ENCODE measurements around the gene GLIS2.

Gene GLIS2

DNA sequence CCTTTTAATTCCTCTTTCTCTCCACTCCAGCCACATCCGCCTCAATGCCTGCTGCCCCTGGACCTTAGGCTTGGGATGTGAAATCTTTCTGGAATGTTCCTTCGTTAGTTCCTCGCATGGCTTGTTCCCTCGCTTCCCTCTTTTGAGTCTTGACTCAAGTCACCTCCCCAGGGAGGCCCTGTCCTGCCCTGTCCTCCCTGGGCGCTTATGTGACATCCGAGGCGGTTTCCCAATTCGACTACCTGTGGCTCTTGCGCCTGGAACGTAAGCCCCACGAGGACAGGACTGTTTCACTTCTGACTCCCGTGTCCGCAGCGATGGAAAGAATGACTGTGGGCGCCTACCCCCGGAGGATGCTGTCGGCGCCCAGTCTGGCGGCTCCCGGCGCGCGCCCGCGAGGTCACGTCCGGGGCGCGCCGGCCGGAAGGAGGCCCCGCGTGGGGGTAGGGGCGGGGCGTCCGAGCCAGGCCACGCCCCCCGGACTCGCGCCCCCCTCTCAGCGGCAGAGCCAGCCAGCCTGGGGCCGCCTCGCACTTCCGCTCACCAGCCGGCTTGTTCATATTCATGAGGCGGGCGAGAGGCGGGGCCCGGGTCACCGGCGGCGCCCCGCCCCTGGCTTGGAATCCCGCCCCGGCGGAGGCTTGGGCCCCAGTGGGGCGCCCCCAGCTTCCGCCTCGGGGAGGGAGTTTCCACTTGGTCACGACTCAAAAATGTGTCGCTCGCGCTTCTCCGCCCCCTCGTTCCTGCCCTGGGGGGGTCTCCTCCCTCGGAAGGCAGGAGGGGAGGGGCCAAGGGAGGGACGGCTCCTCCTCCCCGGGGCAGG, 8.4 kb upstream of the GLIS2 start:
- Histone ChIP-seq H3K4me3 (ENCODE audit: control insufficient read depth in 1 of 7, extremely low read depth in 1 of 7, insufficient read depth in 4 of 7, low read depth in 2 of 7, low read length in 6 of 7) (peak overlapping the region; percentile 56 to 81 (median 77)), H3K27me3 (replicated peaks in 2 of 5; ENCODE audit: control insufficient read depth in 4 of 5, insufficient read depth in 5 of 5, low read length in 4 of 5) (no peaks in the 10 kb centered on the region), H3K9me3 (ENCODE audit: control extremely low read depth in 1 of 5, control insufficient read depth in 4 of 5, insufficient read depth in 2 of 5, low read depth in 1 of 5, low read length in 4 of 5) (no peaks in the 10 kb centered on the region), H3K4me1 (ENCODE audit: control extremely low read depth in 1 of 4, control insufficient read depth in 4 of 4, insufficient read depth in 4 of 4, low read length in 3 of 4) (peaks cover 5 to 24% (median 15%) of the 10 kb centered on the region in 4 experiments), H3K36me3 (ENCODE audit: control insufficient read depth in 4 of 4, insufficient read depth in 4 of 4, low read length in 3 of 4) (peaks cover 0 to 4% (median under 1%) of the 10 kb centered on the region in 4 experiments), H3K27ac (ENCODE audit: insufficient read depth in 1 of 2, low read depth in 1 of 2, low read length in 2 of 2, poor library complexity in 1 of 2, severe bottlenecking in 2 of 2) (peak overlapping the region; percentile 33 to 75)
- POLR2A ChIA-PET = interaction anchor here (0.7 kb wide), 1 partner anchor 25 kb away, joined by 3 read pairs; no protein-coding TSS in a partner anchor
- WGBS (ENCODE audit: insufficient coverage) = 6% methylated on average over 52 of the region's 68 CpGs
- DNase-seq = peak; percentile 94 to 97 (median 97)
- CTCF ChIA-PET = interaction anchor here (0.7 to 10.2 kb wide), 6 partner anchors 8 to 45 kb away, joined by 3 to 188 read pairs (median 6); partner anchors contain the start of gene TFAP4

DNA sequence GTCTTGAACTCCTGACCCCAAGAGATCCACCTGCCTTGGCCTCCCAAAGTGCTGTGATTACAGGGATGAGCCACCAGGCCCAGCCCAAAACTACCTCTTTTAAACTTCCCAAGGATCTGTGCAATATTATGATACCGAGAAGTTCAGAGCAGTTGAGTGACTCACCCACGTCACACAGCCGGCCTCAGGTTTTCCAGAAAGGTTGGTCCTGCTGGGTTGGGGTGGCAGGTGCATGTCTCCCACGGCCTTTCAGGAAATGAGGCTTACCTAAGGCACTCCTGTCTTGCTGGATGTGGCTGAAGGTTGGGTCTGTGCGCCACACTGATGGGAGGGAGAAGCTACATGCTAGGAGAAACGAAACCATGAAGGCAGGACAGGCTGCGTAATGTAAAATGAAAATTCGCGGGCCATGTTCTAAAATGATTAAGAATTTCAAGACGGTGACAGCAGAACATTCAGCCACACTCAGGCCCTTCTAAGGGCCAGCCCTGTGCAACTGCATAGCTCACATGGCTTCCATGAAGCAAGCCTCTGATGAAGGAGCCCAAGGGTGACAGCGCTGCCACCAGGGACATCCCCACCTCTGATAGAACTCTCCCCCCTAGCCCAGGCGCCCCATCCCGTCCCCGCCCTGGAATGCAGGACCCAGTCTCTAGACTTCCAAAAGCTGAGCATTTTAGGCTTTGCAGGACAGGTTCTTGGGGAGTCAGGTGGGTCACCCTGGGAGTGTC, 6.6 kb upstream of the GLIS2 start:
- H3K36me3 ChIP-seq (ENCODE audit: control insufficient read depth in 4 of 4, insufficient read depth in 4 of 4, low read length in 3 of 4) = peaks cover 0 to 4% (median 0%) of the 10 kb centered on the region in 4 experiments
- POLR2A ChIA-PET = interaction anchor here (0.6 kb wide), 1 partner anchor 22 kb away, joined by 3 read pairs; no protein-coding TSS in a partner anchor
- no peak for DNase-seq
- H3K4me1 ChIP-seq (ENCODE audit: control extremely low read depth in 1 of 4, control insufficient read depth in 4 of 4, insufficient read depth in 4 of 4, low read length in 3 of 4) = peaks cover 5 to 26% (median 17%) of the 10 kb centered on the region in 4 experiments
- 94% methylated on average over 11 of the region's 14 CpGs for WGBS (ENCODE audit: insufficient coverage)
- CTCF ChIA-PET = interaction anchor here (0.9 to 10.2 kb wide), 12 partner anchors 8 to 46 kb away, joined by 3 to 188 read pairs (median 6); partner anchors contain the start of gene PAM16
- peaks cover 0 to 14% (median 3%) of the 10 kb centered on the region in 5 experiments for H3K27me3 ChIP-seq (replicated peaks in 2 of 5; ENCODE audit: control insufficient read depth in 4 of 5, insufficient read depth in 5 of 5, low read length in 4 of 5)
- H3K27ac ChIP-seq (ENCODE audit: insufficient read depth in 1 of 2, low read depth in 1 of 2, low read length in 2 of 2, poor library complexity in 1 of 2, severe bottlenecking in 2 of 2) = no peak overlapping the region
- no peak overlapping the region for H3K4me3 ChIP-seq (ENCODE audit: control insufficient read depth in 1 of 7, extremely low read depth in 1 of 7, insufficient read depth in 4 of 7, low read depth in 2 of 7, low read length in 6 of 7)
- H3K9me3 ChIP-seq (ENCODE audit: control extremely low read depth in 1 of 5, control insufficient read depth in 4 of 5, insufficient read depth in 2 of 5, low read depth in 1 of 5, low read length in 4 of 5) = no peaks in the 10 kb centered on the region

DNA sequence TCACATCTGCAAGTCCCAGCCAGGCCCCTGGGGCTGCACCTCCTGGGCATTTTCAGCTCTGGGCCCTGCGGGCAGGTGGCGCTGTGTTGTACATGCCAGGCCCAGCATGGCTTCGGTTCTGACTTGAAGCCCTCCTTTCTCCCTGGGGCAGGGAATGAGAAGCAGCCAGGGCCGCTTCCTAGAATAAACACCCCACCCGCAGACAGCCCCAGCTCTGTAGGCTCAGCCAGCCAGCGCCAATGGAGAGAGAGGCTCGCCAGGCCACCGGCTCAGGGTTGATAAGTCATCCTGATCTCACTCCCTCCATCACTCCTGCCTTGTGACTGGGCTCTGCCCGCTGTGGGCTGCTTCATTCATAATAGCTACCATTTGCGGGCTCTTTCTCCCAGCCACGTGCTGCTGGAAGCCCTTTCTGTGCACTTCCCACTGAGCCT, 6.0 kb upstream of the GLIS2 start:
- H3K27ac ChIP-seq (ENCODE audit: insufficient read depth in 1 of 2, low read depth in 1 of 2, low read length in 2 of 2, poor library complexity in 1 of 2, severe bottlenecking in 2 of 2) = no peak overlapping the region
- H3K36me3 ChIP-seq (ENCODE audit: control insufficient read depth in 4 of 4, insufficient read depth in 4 of 4, low read length in 3 of 4) = peaks cover 0 to 4% (median 0%) of the 10 kb centered on the region in 4 experiments
- ChIA-PET POLR2A (no interaction called here), CTCF (interaction anchor here (0.9 to 10.2 kb wide), 11 partner anchors 8 to 47 kb away, joined by 3 to 188 read pairs (median 6); partner anchors contain the start of gene PAM16)
- peak; percentile 71 to 90 (median 89) for DNase-seq
- H3K27me3 ChIP-seq (replicated peaks in 2 of 5; ENCODE audit: control insufficient read depth in 4 of 5, insufficient read depth in 5 of 5, low read length in 4 of 5) = peaks cover 0 to 20% (median 8%) of the 10 kb centered on the region in 5 experiments
- H3K4me3 ChIP-seq (ENCODE audit: control insufficient read depth in 1 of 7, extremely low read depth in 1 of 7, insufficient read depth in 4 of 7, low read depth in 2 of 7, low read length in 6 of 7) = no peak overlapping the region
- WGBS (ENCODE audit: insufficient coverage) = 36% methylated on average over 11 of the region's 11 CpGs
- peaks cover 5 to 29% (median 19%) of the 10 kb centered on the region in 4 experiments for H3K4me1 ChIP-seq (ENCODE audit: control extremely low read depth in 1 of 4, control insufficient read depth in 4 of 4, insufficient read depth in 4 of 4, low read length in 3 of 4)
- H3K9me3 ChIP-seq (ENCODE audit: control extremely low read depth in 1 of 5, control insufficient read depth in 4 of 5, insufficient read depth in 2 of 5, low read depth in 1 of 5, low read length in 4 of 5) = no peaks in the 10 kb centered on the region

DNA sequence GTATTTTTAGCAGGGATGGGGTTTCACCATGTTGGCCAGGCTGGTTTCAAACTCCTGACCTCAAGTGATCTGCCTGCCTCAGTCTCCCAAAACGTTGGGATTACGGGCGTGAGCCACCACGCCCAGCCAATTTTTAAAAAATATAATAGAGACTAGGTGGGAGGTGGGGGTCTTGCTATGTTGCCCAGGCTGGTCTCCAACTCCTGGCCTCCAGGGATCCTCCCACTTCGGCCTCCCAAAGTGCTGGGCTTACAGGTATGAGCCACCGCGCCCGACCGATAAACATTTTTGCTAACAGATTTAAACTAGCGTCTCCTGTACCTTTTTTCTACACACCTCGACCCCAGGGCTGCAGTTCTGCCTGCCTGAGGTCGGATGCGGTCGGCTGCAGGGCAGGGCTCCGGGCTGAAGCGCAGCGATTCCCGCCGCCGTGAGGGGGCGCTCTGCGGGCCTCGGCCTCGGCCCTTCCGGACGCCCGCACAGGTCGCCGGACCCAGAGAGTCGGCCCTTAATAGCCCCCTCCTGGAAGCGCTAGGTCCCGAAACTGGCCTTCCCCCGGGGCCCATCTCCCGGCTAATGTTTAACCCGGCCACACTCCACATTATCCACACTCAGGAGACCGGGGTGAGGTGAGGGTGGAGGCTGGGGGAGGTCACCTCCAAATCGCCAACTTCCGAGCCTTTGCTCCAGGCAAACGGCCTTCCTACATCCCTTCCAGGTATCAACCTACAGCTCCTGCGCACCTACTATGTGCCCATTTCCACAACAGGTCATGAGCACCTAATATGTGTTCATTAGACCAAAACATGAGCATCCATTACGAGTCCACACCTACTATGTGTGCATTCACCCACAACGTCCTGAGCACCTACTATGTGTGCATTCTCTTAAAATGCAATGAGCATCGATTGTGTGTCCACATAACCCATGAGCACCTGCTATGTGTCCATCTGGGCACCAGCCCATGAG, 2.0 kb upstream of the GLIS2 start:
- H3K27ac ChIP-seq (ENCODE audit: insufficient read depth in 1 of 2, low read depth in 1 of 2, low read length in 2 of 2, poor library complexity in 1 of 2, severe bottlenecking in 2 of 2) = no peak overlapping the region
- peak in 1 of 3 donors; percentile 44 for DNase-seq
- peaks cover 0 to 21% (median 16%) of the 10 kb centered on the region in 4 experiments for H3K4me1 ChIP-seq (ENCODE audit: control extremely low read depth in 1 of 4, control insufficient read depth in 4 of 4, insufficient read depth in 4 of 4, low read length in 3 of 4)
- no peak overlapping the region for H3K4me3 ChIP-seq (ENCODE audit: control insufficient read depth in 1 of 7, extremely low read depth in 1 of 7, insufficient read depth in 4 of 7, low read depth in 2 of 7, low read length in 6 of 7)
- WGBS (ENCODE audit: insufficient coverage) = 15% methylated on average over 22 of the region's 43 CpGs
- peaks cover 0 to 37% (median 17%) of the 10 kb centered on the region in 5 experiments for H3K27me3 ChIP-seq (replicated peaks in 2 of 5; ENCODE audit: control insufficient read depth in 4 of 5, insufficient read depth in 5 of 5, low read length in 4 of 5)
- no peaks in the 10 kb centered on the region for H3K9me3 ChIP-seq (ENCODE audit: control extremely low read depth in 1 of 5, control insufficient read depth in 4 of 5, insufficient read depth in 2 of 5, low read depth in 1 of 5, low read length in 4 of 5)
- CTCF ChIA-PET = interaction anchor here (1.2 to 2.8 kb wide), 3 partner anchors 12 to 41 kb away, joined by 3 to 14 read pairs (median 4); partner anchors contain the start of gene TFAP4
- no peaks in the 10 kb centered on the region for H3K36me3 ChIP-seq (ENCODE audit: control insufficient read depth in 4 of 4, insufficient read depth in 4 of 4, low read length in 3 of 4)
- POLR2A ChIA-PET = no interaction called here

DNA sequence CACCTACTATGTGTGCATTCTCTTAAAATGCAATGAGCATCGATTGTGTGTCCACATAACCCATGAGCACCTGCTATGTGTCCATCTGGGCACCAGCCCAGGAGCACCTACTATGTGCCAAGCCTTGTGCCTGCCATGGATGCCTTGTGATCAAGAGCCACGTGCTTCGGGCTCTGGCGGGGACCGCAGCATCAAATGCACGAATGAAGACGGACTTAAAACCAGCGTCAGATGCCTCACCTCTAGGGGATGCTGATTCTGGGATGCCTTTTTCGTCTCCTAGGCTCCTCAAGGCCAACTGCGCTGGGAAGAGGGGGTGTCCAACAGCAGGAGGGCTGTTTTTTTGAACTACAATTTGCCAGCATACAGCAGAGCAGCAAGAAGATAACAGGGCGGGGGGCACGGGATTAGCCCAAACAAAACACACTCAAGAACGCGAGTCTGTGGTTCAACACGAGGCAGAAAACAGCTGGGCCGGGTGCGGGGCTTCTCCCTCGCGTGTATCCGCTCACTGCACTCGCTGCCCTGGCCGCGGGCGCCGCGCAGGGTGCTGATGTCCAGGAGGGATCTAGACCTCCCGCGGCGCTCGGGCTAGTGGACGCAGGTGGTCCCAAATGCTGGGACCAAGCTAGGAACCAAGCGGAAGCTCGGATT, 1.2 kb upstream of the GLIS2 start:
- H3K27ac ChIP-seq (ENCODE audit: insufficient read depth in 1 of 2, low read depth in 1 of 2, low read length in 2 of 2, poor library complexity in 1 of 2, severe bottlenecking in 2 of 2) = no peak overlapping the region
- ChIA-PET CTCF (interaction anchor here (1.4 to 2.8 kb wide), 2 partner anchors 11 to 41 kb away, joined by 4 to 14 read pairs; partner anchors contain the start of gene TFAP4), POLR2A (no interaction called here)
- peak in 1 of 3 donors; percentile 60 for DNase-seq
- 4% methylated on average over 33 of the region's 33 CpGs for WGBS (ENCODE audit: insufficient coverage)
- peaks cover 0 to 37% (median 17%) of the 10 kb centered on the region in 5 experiments for H3K27me3 ChIP-seq (replicated peaks in 2 of 5; ENCODE audit: control insufficient read depth in 4 of 5, insufficient read depth in 5 of 5, low read length in 4 of 5)
- no peaks in the 10 kb centered on the region for H3K9me3 ChIP-seq (ENCODE audit: control extremely low read depth in 1 of 5, control insufficient read depth in 4 of 5, insufficient read depth in 2 of 5, low read depth in 1 of 5, low read length in 4 of 5)
- H3K4me1 ChIP-seq (ENCODE audit: control extremely low read depth in 1 of 4, control insufficient read depth in 4 of 4, insufficient read depth in 4 of 4, low read length in 3 of 4) = peaks cover 0 to 19% (median 16%) of the 10 kb centered on the region in 4 experiments
- no peaks in the 10 kb centered on the region for H3K36me3 ChIP-seq (ENCODE audit: control insufficient read depth in 4 of 4, insufficient read depth in 4 of 4, low read length in 3 of 4)
- peak overlapping the region in 6 of 7 experiments; percentile 6 to 63 (median 50) for H3K4me3 ChIP-seq (ENCODE audit: control insufficient read depth in 1 of 7, extremely low read depth in 1 of 7, insufficient read depth in 4 of 7, low read depth in 2 of 7, low read length in 6 of 7)
